GM12875 (cell line): Measurements from ENCODE around the gene CSTF2.

ENCODE experiments used
- H3K4me3 ChIP-seq: one replicate; pipeline ENCODE4 v1.5.1; 2011; ENCODE audit warnings: low read depth, low read length, control low read depth
- TF ChIP-seq, protein P1 (sequence below): IDR thresholded peaks from 2 replicates; pipeline ENCODE4 v1.5.1; 2011; ENCODE audit warnings: low read depth, mild to moderate bottlenecking, control low read depth, inconsistent platforms, low read length, moderate library complexity, borderline replicate concordance; ENCODE audit not compliant: insufficient read depth

CSTF2 gene

DNA sequence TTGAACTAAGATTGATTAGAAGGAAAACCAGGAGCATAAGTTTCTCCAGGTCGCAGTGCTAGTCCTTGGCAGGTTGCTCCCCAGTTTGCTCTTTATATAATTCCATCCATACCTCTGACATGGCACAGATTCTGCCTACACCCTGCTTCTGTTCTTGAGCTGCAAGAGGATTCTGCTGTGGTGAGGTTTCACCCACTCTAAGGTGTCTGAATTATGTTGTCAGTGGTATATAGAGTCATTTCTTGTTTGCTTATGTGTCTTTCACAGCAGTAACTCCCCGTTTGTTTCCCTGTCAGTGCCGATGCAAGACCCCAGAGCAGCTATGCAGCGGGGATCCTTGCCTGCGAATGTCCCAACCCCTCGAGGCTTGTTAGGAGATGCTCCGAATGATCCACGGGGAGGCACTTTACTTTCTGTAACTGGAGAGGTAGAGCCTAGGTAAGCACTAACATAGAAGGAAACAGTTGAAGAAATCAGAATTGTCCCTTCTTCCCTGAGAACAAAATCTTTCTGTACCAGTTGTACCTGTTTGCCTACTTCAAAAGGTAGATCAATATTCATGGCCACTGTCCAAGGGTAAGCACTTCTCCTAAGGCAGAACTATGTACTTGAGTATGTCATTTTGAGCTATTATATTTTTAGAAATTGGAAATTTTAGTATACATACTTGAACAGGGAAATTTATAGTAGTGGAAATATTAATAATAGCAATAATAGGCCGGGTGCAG lies 11.2 kb downstream of the CSTF2 start:
- TF ChIP-seq, protein P1, sequence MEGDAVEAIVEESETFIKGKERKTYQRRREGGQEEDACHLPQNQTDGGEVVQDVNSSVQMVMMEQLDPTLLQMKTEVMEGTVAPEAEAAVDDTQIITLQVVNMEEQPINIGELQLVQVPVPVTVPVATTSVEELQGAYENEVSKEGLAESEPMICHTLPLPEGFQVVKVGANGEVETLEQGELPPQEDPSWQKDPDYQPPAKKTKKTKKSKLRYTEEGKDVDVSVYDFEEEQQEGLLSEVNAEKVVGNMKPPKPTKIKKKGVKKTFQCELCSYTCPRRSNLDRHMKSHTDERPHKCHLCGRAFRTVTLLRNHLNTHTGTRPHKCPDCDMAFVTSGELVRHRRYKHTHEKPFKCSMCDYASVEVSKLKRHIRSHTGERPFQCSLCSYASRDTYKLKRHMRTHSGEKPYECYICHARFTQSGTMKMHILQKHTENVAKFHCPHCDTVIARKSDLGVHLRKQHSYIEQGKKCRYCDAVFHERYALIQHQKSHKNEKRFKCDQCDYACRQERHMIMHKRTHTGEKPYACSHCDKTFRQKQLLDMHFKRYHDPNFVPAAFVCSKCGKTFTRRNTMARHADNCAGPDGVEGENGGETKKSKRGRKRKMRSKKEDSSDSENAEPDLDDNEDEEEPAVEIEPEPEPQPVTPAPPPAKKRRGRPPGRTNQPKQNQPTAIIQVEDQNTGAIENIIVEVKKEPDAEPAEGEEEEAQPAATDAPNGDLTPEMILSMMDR, result no peak
- no peak overlapping the region for H3K4me3 ChIP-seq

DNA sequence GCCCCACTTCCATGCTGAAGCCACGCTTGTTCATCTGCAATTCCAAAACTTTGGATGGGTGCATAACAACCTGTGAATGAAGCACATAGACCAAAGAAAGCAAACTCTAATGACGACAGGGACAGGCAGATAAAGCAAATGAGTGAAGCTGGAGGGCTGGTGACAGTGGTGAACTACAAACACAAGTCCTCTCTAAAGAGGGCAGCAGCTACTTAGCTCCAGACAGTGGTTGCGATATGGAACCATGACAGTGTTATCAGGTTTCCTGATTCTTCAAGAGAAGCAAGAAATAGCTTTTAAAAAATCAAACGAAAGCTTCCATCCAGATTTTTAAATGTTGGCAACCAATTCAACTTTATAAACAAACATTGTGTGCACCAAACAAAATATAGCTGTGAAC lies 30.1 kb downstream of the CSTF2 start:
- H3K4me3 ChIP-seq, result no peak overlapping the region

DNA sequence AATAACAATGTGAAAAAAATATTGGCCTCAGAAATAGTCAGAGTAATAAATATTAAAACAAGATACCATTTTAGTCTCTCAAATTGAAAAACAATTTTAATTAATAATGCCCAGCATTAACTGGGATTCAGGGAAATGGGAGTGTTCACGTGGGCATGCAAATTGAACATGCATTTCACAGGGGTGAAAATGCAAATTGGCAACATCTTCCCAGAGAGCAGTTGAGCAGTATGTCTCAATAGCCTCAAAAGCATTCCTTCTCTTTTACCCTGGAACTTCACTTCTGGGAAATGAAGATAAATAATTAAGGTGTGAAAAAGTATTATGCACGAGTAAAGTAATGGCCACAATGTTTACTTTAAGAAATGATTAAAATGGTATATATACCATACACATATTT lies 32.6 kb downstream of the CSTF2 start:
- no peak overlapping the region for H3K4me3 ChIP-seq
- TF ChIP-seq, protein P1, result no peak

More for the DNA sequence above, 30.1 kb downstream of the CSTF2 start:
- TF ChIP-seq, protein P1, result no peak

DNA sequence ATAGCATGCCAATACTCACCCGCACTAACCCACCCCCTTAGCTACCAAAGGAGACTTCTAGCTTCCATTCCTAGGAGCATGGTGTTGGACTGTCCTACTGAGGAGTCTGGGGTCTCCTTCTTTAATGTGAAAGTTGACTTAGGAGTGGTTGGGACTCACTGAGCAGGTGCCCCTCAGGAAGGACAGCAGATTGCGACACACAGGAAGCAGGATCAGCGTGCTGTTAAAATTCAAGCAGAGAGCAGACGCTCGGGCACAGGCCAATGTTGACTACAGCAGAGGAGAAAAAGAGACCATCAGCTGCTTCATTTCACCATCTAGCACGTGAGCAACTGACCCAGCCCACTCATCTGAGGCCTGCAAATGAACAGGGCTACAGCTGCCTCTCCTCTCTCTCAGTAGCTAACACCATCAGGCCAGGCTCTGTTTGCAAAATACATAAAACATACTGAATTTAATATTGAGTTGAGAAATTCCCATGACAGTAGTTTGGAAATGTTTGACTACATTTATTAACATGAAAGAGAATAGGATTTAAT lies 43.2 kb downstream of the CSTF2 start:
- no peak overlapping the region for H3K4me3 ChIP-seq
- TF ChIP-seq, protein P1, result no peak

DNA sequence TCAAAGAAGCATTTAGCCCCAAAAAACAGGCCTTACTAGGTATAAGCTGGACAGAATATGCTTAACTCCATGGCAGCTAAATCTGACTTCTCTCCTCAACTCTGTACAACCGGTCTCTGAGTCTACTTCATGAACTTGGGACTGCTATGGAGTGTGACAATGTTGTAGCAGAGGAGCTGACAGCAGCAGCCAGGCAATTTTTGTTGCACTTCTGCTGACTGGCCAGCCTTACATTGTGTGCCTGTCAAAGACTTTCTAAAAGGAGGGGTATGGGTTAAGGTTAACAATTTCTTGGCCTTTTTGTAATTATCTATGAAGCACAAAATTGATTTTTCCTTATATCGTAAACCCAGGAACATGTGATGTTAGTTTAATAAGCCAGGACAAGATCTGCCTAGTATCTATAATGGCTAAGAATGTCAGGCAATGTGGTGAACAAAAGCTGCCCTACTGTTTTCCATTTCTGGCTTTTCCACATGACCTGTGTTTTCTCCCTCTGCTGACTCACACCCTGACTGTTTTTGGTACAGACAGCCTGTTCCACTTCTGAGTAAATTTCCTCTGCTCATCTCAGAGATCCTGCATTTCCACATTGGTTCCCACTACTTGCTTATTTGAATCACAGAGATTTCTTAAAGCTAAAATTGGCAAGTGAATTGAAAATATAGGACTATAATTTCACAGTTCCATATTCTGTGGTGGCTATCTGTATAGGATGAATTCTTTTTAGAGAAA lies 44.6 kb downstream of the CSTF2 start:
- H3K4me3 ChIP-seq, result no peak overlapping the region
- TF ChIP-seq, protein P1, result no peak

DNA sequence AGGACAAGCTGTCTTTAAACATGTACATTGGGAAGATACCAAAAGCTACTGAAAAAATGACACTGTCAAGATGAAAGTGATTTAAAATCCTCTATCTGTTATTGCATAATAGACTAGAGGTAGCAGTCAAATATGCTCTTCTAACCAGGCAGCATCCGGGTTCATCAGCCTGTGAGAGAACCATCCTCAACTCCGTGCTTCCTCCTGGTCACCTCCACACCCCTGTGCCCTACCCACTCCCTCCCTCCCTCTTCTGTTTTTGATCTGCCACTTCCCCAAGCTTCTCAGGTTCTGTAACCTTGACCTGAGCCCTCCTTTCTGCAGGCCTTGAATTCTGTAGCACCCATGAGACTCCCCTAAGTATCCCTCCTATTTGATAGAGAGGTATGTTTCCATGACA lies 48.1 kb downstream of the CSTF2 start:
- H3K4me3 ChIP-seq, result no peak overlapping the region
- TF ChIP-seq, protein P1, result no peak
